ENCODE results near the gene IL10. TPM values are rescaled to one million over a fixed set of nuclear protein-coding genes. Genes with fewer than 3 reads are reported as not detected.

Gene IL10
- polyA plus RNA-seq, 2 donors = 0.12 to 0.51 TPM

DNA sequence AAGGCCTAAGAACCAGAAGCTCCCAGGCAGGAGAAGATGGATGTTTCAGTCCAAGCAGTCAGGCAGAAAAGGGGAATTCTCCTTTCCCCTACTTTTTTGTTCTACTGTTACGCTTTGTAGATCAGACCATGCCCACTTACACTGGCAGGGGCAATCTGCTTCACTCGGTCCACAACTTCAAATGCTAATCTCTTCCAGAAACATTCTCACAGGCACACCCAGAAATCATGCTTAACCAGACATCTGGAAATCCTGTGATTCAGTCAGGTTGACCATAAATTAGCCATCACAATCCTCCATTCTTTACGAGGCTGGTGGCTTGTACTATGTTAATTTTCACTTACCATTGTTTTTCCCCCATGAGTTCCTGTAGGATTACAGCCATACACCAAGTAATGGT lies 23.8 kb upstream of the IL10 start:
- Histone ChIP-seq H3K4me1 (ENCODE audit: control insufficient read depth in 2 of 2, insufficient read depth in 2 of 2, low read length in 1 of 2) (no peaks in the 10 kb centered on the region), H3K27me3 (ENCODE audit: control insufficient read depth in 1 of 2, insufficient read depth in 2 of 2, low read length in 2 of 2) (no peaks in the 10 kb centered on the region), H3K36me3 (ENCODE audit: control insufficient read depth in 2 of 2, insufficient read depth in 2 of 2, low read length in 1 of 2) (no peaks in the 10 kb centered on the region), H3K27ac (ENCODE audit: low read depth in 2 of 2, low read length in 1 of 2) (no peak overlapping the region), H3K4me3 (ENCODE audit: low read depth in 1 of 2, low read length in 2 of 2) (no peak overlapping the region), H3K9me3 (ENCODE audit: control insufficient read depth in 2 of 2, insufficient read depth in 1 of 2, low read depth in 1 of 2, low read length in 1 of 2) (no peaks in the 10 kb centered on the region)
- WGBS, 2 donors = 78 to 90% methylated on average over 3 of the region's 3 CpGs

DNA sequence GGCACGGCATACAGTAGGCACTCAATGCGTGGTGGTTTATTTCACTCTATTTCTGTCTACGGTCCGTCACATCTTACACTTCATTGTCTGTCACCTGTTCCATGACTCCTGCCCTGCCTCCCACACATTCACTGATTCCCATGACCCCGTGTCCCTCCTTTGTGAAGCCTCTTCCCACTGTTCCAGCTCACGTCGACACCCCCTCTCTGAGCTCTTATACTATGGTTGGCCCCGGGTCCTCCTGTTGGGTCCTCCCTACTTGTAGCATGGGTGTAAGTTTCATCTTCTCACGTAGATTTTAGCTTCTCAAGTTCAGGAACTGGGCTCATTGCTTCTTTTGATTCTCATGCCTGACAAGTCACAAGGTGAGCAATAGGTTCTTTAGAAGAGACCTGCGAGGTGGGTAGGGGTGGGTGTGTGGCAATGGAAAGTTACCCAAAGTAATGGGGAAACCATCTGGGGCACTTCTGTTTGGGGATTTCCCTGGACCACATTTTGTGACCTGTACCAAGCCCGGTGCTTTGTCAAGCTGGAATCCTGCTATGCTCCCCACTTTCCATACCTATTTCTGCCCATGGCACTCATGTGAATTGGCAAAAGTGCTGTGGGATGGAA lies 22.1 kb upstream of the IL10 start:
- Histone ChIP-seq H3K4me3 (ENCODE audit: low read depth in 1 of 2, low read length in 2 of 2) (no peak overlapping the region), H3K9me3 (ENCODE audit: control insufficient read depth in 2 of 2, insufficient read depth in 1 of 2, low read depth in 1 of 2, low read length in 1 of 2) (no peaks in the 10 kb centered on the region), H3K27ac (ENCODE audit: low read depth in 2 of 2, low read length in 1 of 2) (no peak overlapping the region), H3K4me1 (ENCODE audit: control insufficient read depth in 2 of 2, insufficient read depth in 2 of 2, low read length in 1 of 2) (no peaks in the 10 kb centered on the region), H3K36me3 (ENCODE audit: control insufficient read depth in 2 of 2, insufficient read depth in 2 of 2, low read length in 1 of 2) (no peaks in the 10 kb centered on the region), H3K27me3 (ENCODE audit: control insufficient read depth in 1 of 2, insufficient read depth in 2 of 2, low read length in 2 of 2) (no peaks in the 10 kb centered on the region)
- WGBS, 2 donors = 90 to 91% methylated on average over 11 of the region's 11 CpGs

DNA sequence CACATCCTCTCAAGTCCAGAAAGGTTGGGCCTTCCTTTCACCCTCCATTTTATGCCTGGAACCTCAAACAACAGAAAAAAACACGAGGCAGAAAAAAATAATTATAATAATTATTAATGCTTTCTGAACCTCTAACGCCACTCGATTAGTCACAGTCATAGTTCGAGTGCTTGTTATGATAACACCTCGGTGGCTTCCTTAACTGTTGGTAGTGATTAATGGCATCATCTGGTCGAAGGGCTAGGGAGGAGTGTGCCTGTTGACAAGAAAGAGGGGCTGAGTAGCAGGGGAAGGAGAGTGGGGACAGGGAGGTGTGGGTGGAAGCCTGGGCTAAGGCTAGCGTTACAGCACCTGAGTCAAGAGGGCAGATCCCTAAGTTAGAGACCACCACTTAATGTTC lies 21.3 kb upstream of the IL10 start:
- Histone ChIP-seq H3K36me3 (ENCODE audit: control insufficient read depth in 2 of 2, insufficient read depth in 2 of 2, low read length in 1 of 2) (no peaks in the 10 kb centered on the region), H3K9me3 (ENCODE audit: control insufficient read depth in 2 of 2, insufficient read depth in 1 of 2, low read depth in 1 of 2, low read length in 1 of 2) (no peaks in the 10 kb centered on the region), H3K27me3 (ENCODE audit: control insufficient read depth in 1 of 2, insufficient read depth in 2 of 2, low read length in 2 of 2) (no peaks in the 10 kb centered on the region), H3K4me3 (ENCODE audit: low read depth in 1 of 2, low read length in 2 of 2) (no peak overlapping the region), H3K27ac (ENCODE audit: low read depth in 2 of 2, low read length in 1 of 2) (no peak overlapping the region), H3K4me1 (ENCODE audit: control insufficient read depth in 2 of 2, insufficient read depth in 2 of 2, low read length in 1 of 2) (no peaks in the 10 kb centered on the region)
- 55 to 61% methylated on average over 7 of the region's 7 CpGs for WGBS, 2 donors

DNA sequence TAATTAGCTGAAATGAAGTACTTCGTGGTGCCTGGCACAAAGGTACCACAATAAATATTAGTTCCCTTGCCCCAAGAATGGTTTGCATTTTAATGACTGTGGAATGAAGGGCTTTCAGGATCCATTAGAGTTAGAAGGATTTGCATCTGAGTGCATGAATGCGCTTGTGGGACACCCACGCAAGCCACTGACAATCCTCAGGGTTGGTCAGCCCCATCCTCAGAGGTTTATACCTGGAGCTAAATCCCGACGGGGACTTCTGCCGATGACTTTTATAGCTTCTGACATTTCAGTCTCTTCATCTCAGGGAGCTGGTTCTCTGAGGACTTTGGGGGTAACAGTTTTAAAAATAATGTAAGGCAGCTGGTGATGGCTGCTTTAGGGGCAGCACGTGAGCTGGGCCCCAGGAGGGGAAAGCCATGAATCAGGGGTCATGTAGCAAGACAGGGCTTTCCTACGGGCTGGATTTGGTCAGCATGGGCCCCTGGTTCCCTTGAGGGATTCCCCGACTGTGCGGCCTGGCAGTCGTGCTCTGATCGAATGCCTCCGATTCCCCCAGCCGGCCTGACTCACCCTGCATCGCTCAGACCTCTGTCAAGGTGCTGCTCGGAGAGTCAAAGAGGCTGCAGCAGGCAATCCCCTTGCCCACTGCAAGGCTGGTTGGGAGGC lies 20.8 kb upstream of the IL10 start:
- no peaks in the 10 kb centered on the region for H3K27me3 ChIP-seq (ENCODE audit: control insufficient read depth in 1 of 2, insufficient read depth in 2 of 2, low read length in 2 of 2)
- no peaks in the 10 kb centered on the region for H3K36me3 ChIP-seq (ENCODE audit: control insufficient read depth in 2 of 2, insufficient read depth in 2 of 2, low read length in 1 of 2)
- H3K27ac ChIP-seq (ENCODE audit: low read depth in 2 of 2, low read length in 1 of 2) = no peak overlapping the region
- 83 to 84% methylated on average over 16 of the region's 16 CpGs for WGBS, 2 donors
- H3K9me3 ChIP-seq (ENCODE audit: control insufficient read depth in 2 of 2, insufficient read depth in 1 of 2, low read depth in 1 of 2, low read length in 1 of 2) = no peaks in the 10 kb centered on the region
- H3K4me3 ChIP-seq (ENCODE audit: low read depth in 1 of 2, low read length in 2 of 2) = no peak overlapping the region
- H3K4me1 ChIP-seq (ENCODE audit: control insufficient read depth in 2 of 2, insufficient read depth in 2 of 2, low read length in 1 of 2) = no peaks in the 10 kb centered on the region

DNA sequence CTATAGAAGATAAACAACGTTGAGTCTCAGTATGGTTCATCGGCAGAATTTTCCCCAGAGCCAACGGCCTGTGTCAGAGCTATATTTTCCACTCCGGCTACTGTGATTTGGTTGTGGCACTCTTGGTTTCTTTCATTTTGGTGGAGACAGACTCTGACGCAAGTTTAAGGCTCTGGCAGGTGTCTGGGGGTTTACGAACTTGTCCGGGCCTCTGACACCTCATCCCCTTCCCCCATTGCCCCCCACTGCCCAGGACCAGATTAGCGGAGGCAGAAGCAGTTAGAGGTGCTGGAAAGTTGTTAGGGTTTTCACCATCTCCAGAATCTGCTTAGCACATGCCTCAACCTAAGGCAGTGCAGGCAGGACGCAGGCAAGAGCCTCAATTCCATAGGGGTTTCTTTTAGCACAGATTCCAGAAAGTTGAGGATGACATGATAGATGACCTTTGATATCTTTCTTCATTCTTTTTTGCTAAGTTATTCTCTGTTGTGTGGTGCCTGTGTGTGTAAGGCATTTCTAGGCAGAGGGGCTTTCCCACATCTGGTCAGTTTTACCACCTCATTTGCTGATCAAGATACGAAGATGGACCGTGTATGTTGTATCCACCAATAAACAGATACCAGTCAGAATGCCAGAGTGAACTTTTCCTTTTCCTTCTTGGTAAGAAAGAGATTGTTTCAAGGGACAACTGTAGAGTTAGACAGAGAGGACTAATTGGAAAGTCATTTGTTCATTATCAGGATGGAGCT lies 18.4 kb upstream of the IL10 start:
- Histone ChIP-seq H3K36me3 (ENCODE audit: control insufficient read depth in 2 of 2, insufficient read depth in 2 of 2, low read length in 1 of 2) (no peaks in the 10 kb centered on the region), H3K27me3 (ENCODE audit: control insufficient read depth in 1 of 2, insufficient read depth in 2 of 2, low read length in 2 of 2) (no peaks in the 10 kb centered on the region), H3K4me3 (ENCODE audit: low read depth in 1 of 2, low read length in 2 of 2) (no peak overlapping the region), H3K4me1 (ENCODE audit: control insufficient read depth in 2 of 2, insufficient read depth in 2 of 2, low read length in 1 of 2) (no peaks in the 10 kb centered on the region), H3K27ac (ENCODE audit: low read depth in 2 of 2, low read length in 1 of 2) (no peak overlapping the region), H3K9me3 (ENCODE audit: control insufficient read depth in 2 of 2, insufficient read depth in 1 of 2, low read depth in 1 of 2, low read length in 1 of 2) (no peaks in the 10 kb centered on the region)
- WGBS, 2 donors = 85 to 87% methylated on average over 11 of the region's 11 CpGs

DNA sequence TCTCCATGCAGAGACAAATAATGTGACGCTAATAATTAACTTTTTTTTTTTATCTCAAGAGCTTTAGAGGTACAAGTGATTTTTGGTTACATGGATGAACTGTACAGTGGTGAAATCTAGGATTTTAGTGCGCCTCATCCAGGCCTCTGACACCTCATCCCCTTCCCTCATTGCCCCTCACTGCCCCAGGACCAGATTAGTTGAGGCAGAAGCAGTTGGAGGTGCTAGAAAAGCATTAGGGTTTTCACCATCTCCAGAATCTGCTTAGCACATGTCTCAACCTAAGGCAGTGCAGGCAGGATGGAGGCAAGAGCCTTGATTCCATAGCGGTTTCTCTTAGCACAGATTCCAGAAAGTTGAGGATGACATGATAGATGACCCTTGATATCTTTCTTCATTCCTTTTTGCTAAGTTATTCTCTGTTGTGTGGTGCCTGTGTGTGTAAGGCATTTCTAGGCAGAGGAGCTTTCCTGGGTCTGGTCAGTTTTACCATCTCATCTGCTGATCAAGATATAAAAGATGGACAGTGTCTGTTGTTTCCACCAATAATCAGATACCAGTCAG lies 16.3 kb upstream of the IL10 start:
- Histone ChIP-seq H3K4me3 (ENCODE audit: low read depth in 1 of 2, low read length in 2 of 2) (no peak overlapping the region), H3K36me3 (ENCODE audit: control insufficient read depth in 2 of 2, insufficient read depth in 2 of 2, low read length in 1 of 2) (no peaks in the 10 kb centered on the region), H3K27ac (ENCODE audit: low read depth in 2 of 2, low read length in 1 of 2) (no peak overlapping the region), H3K27me3 (ENCODE audit: control insufficient read depth in 1 of 2, insufficient read depth in 2 of 2, low read length in 2 of 2) (no peaks in the 10 kb centered on the region), H3K9me3 (ENCODE audit: control insufficient read depth in 2 of 2, insufficient read depth in 1 of 2, low read depth in 1 of 2, low read length in 1 of 2) (no peaks in the 10 kb centered on the region), H3K4me1 (ENCODE audit: control insufficient read depth in 2 of 2, insufficient read depth in 2 of 2, low read length in 1 of 2) (no peaks in the 10 kb centered on the region)
- 88 to 90% methylated on average over 3 of the region's 3 CpGs for WGBS, 2 donors

DNA sequence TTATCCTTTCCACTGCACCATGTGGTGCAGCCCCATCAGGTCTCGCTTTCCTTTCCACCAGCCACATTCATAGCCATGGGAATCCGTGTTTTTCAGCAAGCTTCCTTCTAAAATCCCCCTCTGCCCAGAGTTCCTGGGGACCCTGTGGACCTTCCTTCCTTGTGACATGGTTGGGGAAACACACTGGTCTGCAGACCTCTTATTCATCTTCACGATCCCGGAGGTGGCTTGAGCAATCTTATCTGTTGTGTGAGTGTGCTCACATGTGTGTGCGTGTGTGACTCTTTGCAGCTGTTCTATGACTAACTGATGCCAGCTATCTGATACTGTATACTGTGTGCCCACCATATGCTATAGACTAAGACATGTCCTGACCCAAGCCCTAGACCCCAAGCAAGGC lies 15.6 kb upstream of the IL10 start:
- Histone ChIP-seq H3K9me3 (ENCODE audit: control insufficient read depth in 2 of 2, insufficient read depth in 1 of 2, low read depth in 1 of 2, low read length in 1 of 2) (no peaks in the 10 kb centered on the region), H3K4me1 (ENCODE audit: control insufficient read depth in 2 of 2, insufficient read depth in 2 of 2, low read length in 1 of 2) (no peaks in the 10 kb centered on the region), H3K27me3 (ENCODE audit: control insufficient read depth in 1 of 2, insufficient read depth in 2 of 2, low read length in 2 of 2) (no peaks in the 10 kb centered on the region), H3K27ac (ENCODE audit: low read depth in 2 of 2, low read length in 1 of 2) (no peak overlapping the region), H3K36me3 (ENCODE audit: control insufficient read depth in 2 of 2, insufficient read depth in 2 of 2, low read length in 1 of 2) (no peaks in the 10 kb centered on the region), H3K4me3 (ENCODE audit: low read depth in 1 of 2, low read length in 2 of 2) (no peak overlapping the region)
- WGBS, 2 donors = 81 to 91% methylated on average over 5 of the region's 5 CpGs

DNA sequence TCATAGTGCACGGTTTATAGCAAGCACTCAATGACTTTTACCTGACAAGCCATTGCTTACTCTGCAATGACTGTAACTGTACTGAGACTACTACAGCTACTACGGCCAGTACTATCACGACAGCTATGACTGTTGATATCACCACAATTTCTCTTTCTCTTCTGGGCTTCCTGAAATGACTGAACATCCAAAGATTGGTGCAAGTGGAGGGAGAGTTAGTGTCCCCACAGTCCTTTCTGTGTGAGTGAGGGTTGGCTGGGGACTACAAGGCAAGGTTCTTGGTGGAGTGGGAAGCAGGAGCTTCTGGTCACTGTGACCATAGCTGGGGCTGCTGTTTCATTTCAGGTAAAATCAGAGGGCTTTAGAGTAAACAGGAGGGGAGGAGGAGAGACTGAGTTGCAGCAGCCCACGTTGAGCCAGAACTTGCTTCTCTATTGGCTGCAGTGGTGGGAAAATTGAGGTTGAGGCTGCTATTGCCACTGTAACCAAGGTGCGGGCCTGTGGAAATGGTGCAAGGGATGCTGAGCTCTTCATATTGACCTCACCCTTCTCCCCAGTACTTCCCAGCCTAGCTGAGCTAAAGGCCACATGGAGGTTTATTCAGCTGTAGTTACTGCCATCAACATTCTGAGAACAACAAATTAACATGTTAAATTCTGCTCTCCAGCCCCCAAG lies 14.1 kb upstream of the IL10 start:
- Histone ChIP-seq H3K4me1 (ENCODE audit: control insufficient read depth in 2 of 2, insufficient read depth in 2 of 2, low read length in 1 of 2) (no peaks in the 10 kb centered on the region), H3K27ac (ENCODE audit: low read depth in 2 of 2, low read length in 1 of 2) (no peak overlapping the region), H3K9me3 (ENCODE audit: control insufficient read depth in 2 of 2, insufficient read depth in 1 of 2, low read depth in 1 of 2, low read length in 1 of 2) (no peaks in the 10 kb centered on the region), H3K36me3 (ENCODE audit: control insufficient read depth in 2 of 2, insufficient read depth in 2 of 2, low read length in 1 of 2) (no peaks in the 10 kb centered on the region), H3K27me3 (ENCODE audit: control insufficient read depth in 1 of 2, insufficient read depth in 2 of 2, low read length in 2 of 2) (no peaks in the 10 kb centered on the region), H3K4me3 (ENCODE audit: low read depth in 1 of 2, low read length in 2 of 2) (no peak overlapping the region)
- WGBS, 2 donors = 76 to 80% methylated on average over 5 of the region's 5 CpGs

DNA sequence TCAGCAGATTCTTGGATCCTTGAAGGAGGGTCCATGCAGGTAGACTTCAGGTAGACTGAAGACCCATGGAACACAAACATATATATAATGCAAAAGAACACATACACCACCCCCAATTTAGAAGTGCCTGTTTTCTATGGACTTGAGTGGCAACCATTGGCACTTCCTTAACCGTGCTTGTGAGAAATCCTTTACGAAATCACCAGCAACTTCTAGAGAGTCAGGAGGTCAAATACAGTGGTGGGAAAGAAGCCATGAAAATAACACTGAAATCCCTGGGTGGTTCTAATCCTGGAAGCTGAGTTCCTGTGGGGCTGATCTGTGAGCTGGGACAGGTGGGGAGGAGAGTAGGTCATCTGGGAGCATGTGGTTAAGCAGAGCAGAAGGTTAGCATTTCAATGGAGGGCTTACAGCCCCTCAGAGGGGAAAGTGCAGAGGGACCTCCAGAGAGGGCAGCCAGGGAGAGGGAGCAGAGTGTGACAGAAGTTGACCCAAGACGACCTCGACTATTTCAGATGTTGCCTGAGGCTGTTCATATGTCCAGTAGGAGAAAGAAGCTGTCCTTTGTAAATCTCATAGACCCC lies 13.0 kb upstream of the IL10 start:
- H3K9me3 ChIP-seq (ENCODE audit: control insufficient read depth in 2 of 2, insufficient read depth in 1 of 2, low read depth in 1 of 2, low read length in 1 of 2) = no peaks in the 10 kb centered on the region
- H3K36me3 ChIP-seq (ENCODE audit: control insufficient read depth in 2 of 2, insufficient read depth in 2 of 2, low read length in 1 of 2) = no peaks in the 10 kb centered on the region
- H3K27me3 ChIP-seq (ENCODE audit: control insufficient read depth in 1 of 2, insufficient read depth in 2 of 2, low read length in 2 of 2) = no peaks in the 10 kb centered on the region
- H3K27ac ChIP-seq (ENCODE audit: low read depth in 2 of 2, low read length in 1 of 2) = no peak overlapping the region
- no peaks in the 10 kb centered on the region for H3K4me1 ChIP-seq (ENCODE audit: control insufficient read depth in 2 of 2, insufficient read depth in 2 of 2, low read length in 1 of 2)
- no peak overlapping the region for H3K4me3 ChIP-seq (ENCODE audit: low read depth in 1 of 2, low read length in 2 of 2)
- 88 to 92% methylated on average over 4 of the region's 4 CpGs for WGBS, 2 donors
